SU-DHL-6 (cell line): Measurements from ENCODE around the gene XPO6.
"Not testable (repeated sequence)": the region's sequence is repeated elsewhere in the genome, so short reads cannot be mapped to it uniquely, and the experiment has no call there.

ENCODE experiments used
- H2AFZ ChIP-seq: fragments of 200-600 bp; sonication (generic); 2 replicates; pipeline ENCODE4 v1.6.1; 2014; ENCODE audit warnings: low read depth, mild to moderate bottlenecking, moderate library complexity, mixed read lengths, antibody characterized with exemption, low read length; ENCODE audit not compliant: severe bottlenecking
- H3F3A ChIP-seq: fragments of 200-600 bp; shearing (Covaris generic); 2 replicates; pipeline ENCODE4 v1.6.0; 2016; ENCODE audit warnings: antibody characterized with exemption, mild to moderate bottlenecking; ENCODE audit not compliant: insufficient read depth
- H3K27ac ChIP-seq: fragments of 200-600 bp; sonication (generic); 2 replicates; pipeline ENCODE4 v1.5.1; 2016; ENCODE audit warnings: low read depth, mild to moderate bottlenecking, low read length, moderate library complexity, mixed read lengths
- H3K27me3 ChIP-seq: fragments of 200-600 bp; sonication (generic), shearing (Covaris generic); 2 replicates; pipeline ENCODE4 v1.6.0; 2014; ENCODE audit warnings: mild to moderate bottlenecking, low read length
- H3K36me3 ChIP-seq: fragments of 200-600 bp; sonication (generic); 2 replicates; pipeline ENCODE4 v1.6.1; 2014; ENCODE audit warnings: mild to moderate bottlenecking, low read length, mixed read lengths
- H3K4me2 ChIP-seq: fragments of 300-600, 200-600 bp; shearing (Covaris generic), sonication (generic); 2 replicates; pipeline ENCODE4 v1.6.0; 2014; ENCODE audit warnings: low read length, low read depth, mild to moderate bottlenecking; ENCODE audit not compliant: poor library complexity, severe bottlenecking
- H3K4me3 ChIP-seq: fragments of 200-600 bp; sonication (generic); 2 replicates; pipeline ENCODE4 v1.5.1; 2014; ENCODE audit warnings: antibody characterized with exemption, low read length, mild to moderate bottlenecking, mixed read lengths; ENCODE audit not compliant: insufficient read depth, poor library complexity, severe bottlenecking
- H3K79me2 ChIP-seq: fragments of 200-600 bp; sonication (generic); 2 replicates; pipeline ENCODE4 v1.6.1; 2014; ENCODE audit warnings: mild to moderate bottlenecking, low read length, moderate library complexity; ENCODE audit not compliant: insufficient read depth
- H3K9ac ChIP-seq: fragments of 200-600 bp; sonication (generic); 2 replicates; pipeline ENCODE4 v1.7.0; 2014; ENCODE audit warnings: mild to moderate bottlenecking, low read length
- H3K9me2 ChIP-seq: fragments of 200-600 bp; sonication (generic); replicated peaks from 2 replicates; pipeline ENCODE4 v1.6.1; 2014; ENCODE audit warnings: low read length; ENCODE audit not compliant: insufficient read depth
- H3K9me3 ChIP-seq: fragments of 200-600 bp; sonication (generic); 2 replicates; pipeline ENCODE4 v1.6.1; 2014; ENCODE audit warnings: low read length, mixed read lengths; ENCODE audit not compliant: insufficient read depth
- H4K20me1 ChIP-seq: fragments of 200-600 bp; sonication (generic); 2 replicates; pipeline ENCODE4 v1.6.1; 2014; ENCODE audit warnings: low read depth, mild to moderate bottlenecking, antibody characterized with exemption, low read length, moderate library complexity, mixed read lengths
- EZH2phosphoT487 ChIP-seq: fragments of 200-600 bp; sonication (generic), shearing (Covaris generic); conservative IDR thresholded peaks from 2 replicates; pipeline ENCODE4 v1.6.1; 2018; ENCODE audit warnings: mild to moderate bottlenecking, antibody characterized with exemption, low read length, moderate library complexity, mixed read lengths
- TF ChIP-seq, protein P1 (sequence below): fragments of 200-600 bp; sonication (generic); IDR thresholded peaks from one replicate; pipeline ENCODE4 v1.5.1; 2017; ENCODE audit warnings: antibody characterized with exemption, mild to moderate bottlenecking, low read length, moderate library complexity; ENCODE audit not compliant: insufficient read depth, poor library complexity, severe bottlenecking

The XPO6 gene

DNA sequence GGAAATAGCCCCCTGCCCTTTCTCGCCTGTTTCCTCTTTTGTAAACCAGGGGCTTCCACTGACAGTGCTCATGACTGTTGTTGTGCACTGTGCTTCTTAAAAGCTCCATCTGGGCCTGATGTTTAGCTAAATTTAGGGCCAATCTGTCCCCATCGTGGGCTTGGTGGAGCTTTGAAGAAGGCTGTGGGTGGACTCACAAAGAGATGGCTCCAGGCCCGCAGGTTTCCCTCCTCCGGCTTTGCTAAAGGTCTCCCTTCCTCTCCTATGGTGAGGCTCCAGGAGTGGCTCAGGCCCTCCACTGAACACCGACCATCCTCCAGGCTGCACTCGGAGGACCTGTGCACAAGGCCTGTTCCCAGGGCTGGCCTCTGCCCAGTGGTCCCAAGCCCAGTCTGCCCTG lies 30.2 kb upstream of the XPO6 start:
- no peak overlapping the region for H3K27ac ChIP-seq
- no peak for TF ChIP-seq EZH2phosphoT487
- TF ChIP-seq, protein P1, sequence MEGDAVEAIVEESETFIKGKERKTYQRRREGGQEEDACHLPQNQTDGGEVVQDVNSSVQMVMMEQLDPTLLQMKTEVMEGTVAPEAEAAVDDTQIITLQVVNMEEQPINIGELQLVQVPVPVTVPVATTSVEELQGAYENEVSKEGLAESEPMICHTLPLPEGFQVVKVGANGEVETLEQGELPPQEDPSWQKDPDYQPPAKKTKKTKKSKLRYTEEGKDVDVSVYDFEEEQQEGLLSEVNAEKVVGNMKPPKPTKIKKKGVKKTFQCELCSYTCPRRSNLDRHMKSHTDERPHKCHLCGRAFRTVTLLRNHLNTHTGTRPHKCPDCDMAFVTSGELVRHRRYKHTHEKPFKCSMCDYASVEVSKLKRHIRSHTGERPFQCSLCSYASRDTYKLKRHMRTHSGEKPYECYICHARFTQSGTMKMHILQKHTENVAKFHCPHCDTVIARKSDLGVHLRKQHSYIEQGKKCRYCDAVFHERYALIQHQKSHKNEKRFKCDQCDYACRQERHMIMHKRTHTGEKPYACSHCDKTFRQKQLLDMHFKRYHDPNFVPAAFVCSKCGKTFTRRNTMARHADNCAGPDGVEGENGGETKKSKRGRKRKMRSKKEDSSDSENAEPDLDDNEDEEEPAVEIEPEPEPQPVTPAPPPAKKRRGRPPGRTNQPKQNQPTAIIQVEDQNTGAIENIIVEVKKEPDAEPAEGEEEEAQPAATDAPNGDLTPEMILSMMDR = no peak
- H3K79me2 ChIP-seq = no peaks in the 10 kb centered on the region
- H3K9ac ChIP-seq = no peak overlapping the region
- no peaks in the 10 kb centered on the region for H4K20me1 ChIP-seq
- H3K9me2 ChIP-seq = no peaks in the 10 kb centered on the region
- H3K4me3 ChIP-seq = no peak overlapping the region
- no peaks in the 10 kb centered on the region for H3K36me3 ChIP-seq
- H2AFZ ChIP-seq = no peak overlapping the region
- no peaks in the 10 kb centered on the region for H3K9me3 ChIP-seq
- no peak overlapping the region for H3K4me2 ChIP-seq
- no peaks in the 10 kb centered on the region for H3K27me3 ChIP-seq
- no peaks in the 10 kb centered on the region for H3F3A ChIP-seq

DNA sequence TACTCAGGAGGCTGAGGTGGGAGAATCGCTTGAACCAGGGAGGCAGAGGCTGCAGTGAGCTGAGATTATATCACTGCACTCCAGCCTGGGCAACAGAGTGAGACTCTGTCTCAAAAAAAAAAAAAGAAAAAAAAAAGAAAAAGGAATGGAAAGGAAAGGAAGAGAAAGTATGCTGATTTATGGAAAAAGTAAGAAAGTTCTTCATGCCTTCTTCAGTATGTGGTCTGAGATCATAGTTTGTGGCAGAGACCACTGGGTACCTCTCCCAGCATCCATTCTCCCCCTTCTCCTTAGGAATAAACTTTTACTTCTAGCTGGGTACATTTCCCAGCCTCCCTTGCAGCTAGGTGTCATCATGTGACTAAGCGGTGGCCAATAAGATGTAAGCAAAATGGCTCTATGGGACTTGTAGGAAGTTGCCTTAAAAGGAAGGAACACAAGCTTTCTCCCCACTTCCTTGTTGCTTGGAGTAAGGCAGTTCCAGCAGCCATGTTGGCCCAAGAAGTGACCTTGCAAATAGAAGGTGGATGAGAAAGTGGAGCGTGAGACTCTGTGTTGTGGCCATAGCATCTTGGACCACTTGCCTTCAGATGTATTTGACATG lies 26.1 kb upstream of the XPO6 start:
- Histone ChIP-seq H4K20me1 (no peaks in the 10 kb centered on the region), H3K4me2 (no peak overlapping the region), H3K9ac (no peak overlapping the region), H3F3A (no peaks in the 10 kb centered on the region), H3K36me3 (no peaks in the 10 kb centered on the region), H3K9me3 (no peaks in the 10 kb centered on the region), H3K79me2 (no peaks in the 10 kb centered on the region), H3K4me3 (no peak overlapping the region), H2AFZ (no peak overlapping the region), H3K27me3 (no peaks in the 10 kb centered on the region), H3K9me2 (no peaks in the 10 kb centered on the region), H3K27ac (no peak overlapping the region)
- TF ChIP-seq, protein P1 = no peak
- no peak for TF ChIP-seq EZH2phosphoT487

DNA sequence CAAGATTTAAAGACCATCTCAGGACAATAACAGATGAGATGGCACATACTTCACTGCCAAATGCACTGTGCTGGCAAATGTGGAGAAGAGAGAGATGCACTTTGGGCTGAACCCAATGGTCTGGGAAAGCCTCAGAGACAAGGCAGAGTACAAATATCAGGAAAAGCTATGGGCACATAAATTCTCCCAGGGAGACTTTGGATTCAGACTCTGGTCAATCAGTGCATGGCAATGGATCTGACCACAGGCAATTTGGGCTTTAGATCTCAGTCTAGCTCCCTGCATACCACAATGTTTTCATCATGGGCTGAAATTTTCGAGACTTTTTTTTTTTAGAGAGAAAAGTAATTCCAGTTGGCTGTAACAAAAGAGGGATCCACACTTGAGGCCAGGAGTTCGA lies 20.0 kb upstream of the XPO6 start:
- Histone ChIP-seq H3K9ac (no peak overlapping the region), H3K36me3 (no peaks in the 10 kb centered on the region), H3K4me2 (no peak overlapping the region), H3K9me3 (no peaks in the 10 kb centered on the region), H2AFZ (no peak overlapping the region), H3K27me3 (no peaks in the 10 kb centered on the region), H3F3A (no peaks in the 10 kb centered on the region), H3K4me3 (no peak overlapping the region), H3K79me2 (no peaks in the 10 kb centered on the region), H3K9me2 (no peaks in the 10 kb centered on the region), H4K20me1 (no peaks in the 10 kb centered on the region), H3K27ac (no peak overlapping the region)
- TF ChIP-seq EZH2phosphoT487 = no peak
- TF ChIP-seq, protein P1 = no peak

DNA sequence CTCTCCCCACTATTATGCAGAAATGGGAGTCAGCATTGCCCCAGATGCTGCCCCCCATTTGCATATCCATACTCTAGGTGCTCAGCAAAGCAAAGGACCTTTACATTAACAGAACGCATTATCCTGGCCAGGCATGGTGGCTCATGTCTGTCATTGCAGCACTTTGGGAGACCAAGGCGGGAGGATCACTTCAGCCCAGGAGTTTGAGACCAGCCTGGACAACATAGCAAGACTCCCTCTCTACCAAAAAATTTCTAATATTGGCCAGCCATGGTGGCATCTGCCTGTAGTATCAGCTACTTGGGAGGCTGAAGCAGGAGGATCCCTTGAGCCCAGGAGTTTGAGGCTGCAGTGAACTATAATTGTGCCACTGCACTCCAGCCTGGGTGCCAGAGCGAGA lies 12.1 kb upstream of the XPO6 start:
- not testable (repeated sequence) for H3K9me2 ChIP-seq, H3K4me3 ChIP-seq, H4K20me1 ChIP-seq, H3K27me3 ChIP-seq, H2AFZ ChIP-seq, H3K36me3 ChIP-seq, H3K79me2 ChIP-seq, H3K9me3 ChIP-seq, H3K9ac ChIP-seq, H3F3A ChIP-seq, H3K4me2 ChIP-seq, H3K27ac ChIP-seq

DNA sequence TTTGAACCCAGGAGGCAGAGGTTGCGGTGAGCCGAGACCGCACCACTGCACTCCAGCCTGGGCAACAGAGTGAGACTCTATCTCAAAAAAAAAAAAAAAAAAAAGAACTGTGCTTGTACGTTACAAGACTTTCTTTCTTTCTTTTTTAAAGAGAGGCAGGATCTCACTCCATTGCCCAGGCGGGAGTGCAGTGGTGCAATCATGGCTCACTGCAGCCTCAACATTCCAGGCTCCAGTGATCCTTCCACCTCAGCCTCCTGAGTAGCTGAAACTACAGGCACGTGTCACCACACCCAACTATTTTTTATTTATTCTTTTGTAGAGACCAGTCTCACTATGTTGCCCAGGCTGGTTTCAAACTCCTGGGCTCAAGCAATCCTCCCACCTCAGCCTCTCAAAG lies 8.0 kb upstream of the XPO6 start:
- H3K4me2 ChIP-seq, H2AFZ ChIP-seq, H4K20me1 ChIP-seq, H3K79me2 ChIP-seq, H3K36me3 ChIP-seq, H3K9ac ChIP-seq, H3K27ac ChIP-seq, H3K27me3 ChIP-seq, H3F3A ChIP-seq, H3K9me2 ChIP-seq, H3K9me3 ChIP-seq, H3K4me3 ChIP-seq: not testable (repeated sequence)
